Gastroesophageal sphincter (tissue), 3 donors: Measurements from ENCODE around the gene CD28.

Source experiments
- CTCF ChIP-seq, 4 experiments: fragments of 200-600 bp in 2 of 4; fragments of 450-650 bp in 2 of 4; sonication (generic) in 1 of 4; IDR thresholded peaks; one replicate each; pipeline ENCODE4 v1.5.1; 2017 to 2019; ENCODE audit warnings: antibody characterized with exemption in 4 of 4, mild to moderate bottlenecking in 2 of 4, moderate library complexity in 2 of 4
- POLR2A ChIP-seq, 2 donors: fragments of 450-650 bp; IDR thresholded peaks; one replicate each; pipeline ENCODE4 v1.6.1; 2017; ENCODE audit warnings: antibody characterized with exemption in 2 of 2, mild to moderate bottlenecking in 2 of 2, moderate library complexity in 1 of 2
- POLR2AphosphoS5 ChIP-seq: sonication (generic); formaldehyde crosslinking; IDR thresholded peaks from one replicate; pipeline ENCODE4 v1.6.1; 2017; ENCODE audit warnings: antibody characterized with exemption

GRCh38 chr2:203687165-203687564 is 19.3 kb upstream of the CD28 start:
- TF ChIP-seq POLR2A (IDR thresholded peaks at IDR 0.05) (no peak), CTCF (IDR thresholded peaks at IDR 0.05) (no peak), POLR2AphosphoS5 (no peak)
